K562 (cell line): Measurements from ENCODE around the gene SRRM4. TPM values are rescaled to one million over a fixed set of nuclear protein-coding genes. Genes with fewer than 3 reads are reported as not detected.
A peak's percentile ranks its signal among the peaks of the same experiment; 100 is the strongest.

Source experiments
- MAFG ChIP-seq: fragments of 450-650 bp; conservative IDR thresholded peaks from 2 replicates; pipeline ENCODE4 v1.6.1; 2016; ENCODE audit warnings: missing genetic modification characterization, missing compliant biosample characterization
- MAFK ChIP-seq: IDR thresholded peaks from 2 replicates; pipeline ENCODE4 v1.6.1; 2011; ENCODE audit warnings: low read length, improper control_type of control experiment
- ZFP36 ChIP-seq: fragments of 150-350 bp; IDR thresholded peaks from 2 replicates; pipeline ENCODE4 v1.6.1; 2018; ENCODE audit warnings: low read length, low read depth; ENCODE audit not compliant: partially characterized antibody
- polyA plus RNA-seq, 8 experiments: library from polyadenylated mRNA; depleted of rRNA in 4 of 8; stranded (reverse) in 5 of 8; unstranded in 3 of 8; fragments of >200 nt; fragmentation: Nextera tagmentation in 2 of 8; fragmentation: Illumina TruSeq in 1 of 8; extraction: Ambion mirVana in 2 of 8; extraction: Trizol in 1 of 8; gene quantifications; 2 replicates each; pipeline versions ENCODE4 v1.2.1 to v1.2.3, GENCODE V29; 2011 to 2014; ENCODE audit warnings: inconsistent platforms in 1 of 8, missing spikeins in 1 of 8
- total RNA-seq, 7 experiments: library from RNA; depleted of rRNA in 6 of 7; stranded (reverse); fragments of >200 nt in 6 of 7; fragmentation: Illumina TruSeq in 2 of 7; extraction: Trizol in 2 of 7; gene quantifications; 2 replicates each; pipeline versions ENCODE4 v1.2.1 to v1.2.3, GENCODE V29; 2011 to 2021; ENCODE audit warnings: low replicate concordance in 1 of 7
- TF ChIP-seq, protein P1 (sequence below): fragments of 450-650 bp; IDR thresholded peaks from 2 replicates; pipeline ENCODE4 v1.6.1; 2016; ENCODE audit warnings: low read depth
- TF ChIP-seq, protein P2 (sequence below): fragments of 450-650 bp; formaldehyde crosslinking; IDR thresholded peaks from 2 replicates; pipeline ENCODE4 v1.4.0; 2022; ENCODE audit warnings: mild to moderate bottlenecking, moderate library complexity
- TF ChIP-seq, protein P3 (sequence below): sonication (generic); formaldehyde crosslinking; IDR thresholded peaks from 2 replicates; pipeline ENCODE4 v1.8.0; 2022; ENCODE audit warnings: mild to moderate bottlenecking, missing genetic modification reagents

SRRM4 gene
- total and polyA plus RNA-seq, 9 of the 15 experiments (the other 6 are each of a cell fraction or from before 2014, with no cell fraction given): not detected

DNA sequence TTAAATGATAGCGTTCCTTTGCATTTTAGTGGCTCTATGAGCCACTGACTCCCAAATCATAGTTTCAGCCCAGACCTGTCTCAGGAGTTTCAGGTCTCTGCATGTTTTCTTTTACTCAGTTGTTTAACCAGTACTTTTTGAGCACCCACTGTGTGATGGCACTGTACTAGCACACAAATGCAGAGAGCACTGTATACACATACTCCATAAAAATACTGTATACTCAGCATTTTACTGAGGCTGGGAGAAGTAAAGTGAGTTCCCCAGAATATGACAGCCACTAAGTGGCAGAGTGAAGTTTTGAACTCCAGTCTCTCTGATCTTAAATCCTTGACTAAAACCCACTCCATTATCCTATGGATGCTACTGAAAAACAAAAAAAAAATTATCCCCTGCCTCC is 121.4 kb downstream of the SRRM4 start (continued):
- TF ChIP-seq, protein P1, sequence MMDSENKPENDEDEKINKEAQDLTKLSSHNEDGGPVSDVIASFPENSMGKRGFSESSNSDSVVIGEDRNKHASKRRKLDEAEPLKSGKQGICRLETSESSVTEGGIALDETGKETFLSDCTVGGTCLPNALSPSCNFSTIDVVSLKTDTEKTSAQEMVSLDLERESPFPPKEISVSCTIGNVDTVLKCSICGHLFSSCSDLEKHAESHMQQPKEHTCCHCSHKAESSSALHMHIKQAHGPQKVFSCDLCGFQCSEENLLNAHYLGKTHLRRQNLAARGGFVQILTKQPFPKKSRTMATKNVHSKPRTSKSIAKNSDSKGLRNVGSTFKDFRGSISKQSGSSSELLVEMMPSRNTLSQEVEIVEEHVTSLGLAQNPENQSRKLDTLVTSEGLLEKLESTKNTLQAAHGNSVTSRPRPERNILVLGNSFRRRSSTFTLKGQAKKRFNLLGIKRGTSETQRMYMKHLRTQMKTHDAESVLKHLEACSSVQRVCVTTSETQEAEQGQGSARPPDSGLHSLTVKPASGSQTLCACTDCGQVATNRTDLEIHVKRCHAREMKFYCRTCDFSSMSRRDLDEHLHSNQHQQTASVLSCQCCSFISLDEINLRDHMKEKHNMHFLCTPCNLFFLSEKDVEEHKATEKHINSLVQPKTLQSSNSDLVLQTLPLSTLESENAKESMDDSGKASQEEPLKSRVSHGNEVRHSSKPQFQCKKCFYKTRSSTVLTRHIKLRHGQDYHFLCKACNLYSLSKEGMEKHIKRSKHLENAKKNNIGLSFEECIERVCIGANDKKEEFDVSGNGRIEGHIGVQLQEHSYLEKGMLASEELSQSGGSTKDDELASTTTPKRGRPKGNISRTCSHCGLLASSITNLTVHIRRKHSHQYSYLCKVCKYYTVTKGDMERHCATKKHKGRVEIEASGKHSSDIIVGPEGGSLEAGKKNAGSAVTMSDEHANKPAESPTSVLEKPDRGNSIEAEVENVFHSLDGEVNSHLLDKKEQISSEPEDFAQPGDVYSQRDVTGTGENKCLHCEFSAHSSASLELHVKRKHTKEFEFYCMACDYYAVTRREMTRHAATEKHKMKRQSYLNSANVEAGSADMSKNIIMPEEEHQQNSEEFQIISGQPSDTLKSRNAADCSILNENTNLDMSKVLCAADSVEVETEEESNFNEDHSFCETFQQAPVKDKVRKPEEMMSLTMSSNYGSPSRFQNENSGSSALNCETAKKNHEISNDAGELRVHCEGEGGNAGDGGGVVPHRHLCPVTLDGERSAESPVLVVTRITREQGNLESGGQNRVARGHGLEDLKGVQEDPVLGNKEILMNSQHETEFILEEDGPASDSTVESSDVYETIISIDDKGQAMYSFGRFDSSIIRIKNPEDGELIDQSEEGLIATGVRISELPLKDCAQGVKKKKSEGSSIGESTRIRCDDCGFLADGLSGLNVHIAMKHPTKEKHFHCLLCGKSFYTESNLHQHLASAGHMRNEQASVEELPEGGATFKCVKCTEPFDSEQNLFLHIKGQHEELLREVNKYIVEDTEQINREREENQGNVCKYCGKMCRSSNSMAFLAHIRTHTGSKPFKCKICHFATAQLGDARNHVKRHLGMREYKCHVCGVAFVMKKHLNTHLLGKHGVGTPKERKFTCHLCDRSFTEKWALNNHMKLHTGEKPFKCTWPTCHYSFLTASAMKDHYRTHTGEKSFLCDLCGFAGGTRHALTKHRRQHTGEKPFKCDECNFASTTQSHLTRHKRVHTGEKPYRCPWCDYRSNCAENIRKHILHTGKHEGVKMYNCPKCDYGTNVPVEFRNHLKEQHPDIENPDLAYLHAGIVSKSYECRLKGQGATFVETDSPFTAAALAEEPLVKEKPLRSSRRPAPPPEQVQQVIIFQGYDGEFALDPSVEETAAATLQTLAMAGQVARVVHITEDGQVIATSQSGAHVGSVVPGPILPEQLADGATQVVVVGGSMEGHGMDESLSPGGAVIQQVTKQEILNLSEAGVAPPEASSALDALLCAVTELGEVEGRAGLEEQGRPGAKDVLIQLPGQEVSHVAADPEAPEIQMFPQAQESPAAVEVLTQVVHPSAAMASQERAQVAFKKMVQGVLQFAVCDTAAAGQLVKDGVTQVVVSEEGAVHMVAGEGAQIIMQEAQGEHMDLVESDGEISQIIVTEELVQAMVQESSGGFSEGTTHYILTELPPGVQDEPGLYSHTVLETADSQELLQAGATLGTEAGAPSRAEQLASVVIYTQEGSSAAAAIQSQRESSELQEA: no peak
- TF ChIP-seq, protein P2, sequence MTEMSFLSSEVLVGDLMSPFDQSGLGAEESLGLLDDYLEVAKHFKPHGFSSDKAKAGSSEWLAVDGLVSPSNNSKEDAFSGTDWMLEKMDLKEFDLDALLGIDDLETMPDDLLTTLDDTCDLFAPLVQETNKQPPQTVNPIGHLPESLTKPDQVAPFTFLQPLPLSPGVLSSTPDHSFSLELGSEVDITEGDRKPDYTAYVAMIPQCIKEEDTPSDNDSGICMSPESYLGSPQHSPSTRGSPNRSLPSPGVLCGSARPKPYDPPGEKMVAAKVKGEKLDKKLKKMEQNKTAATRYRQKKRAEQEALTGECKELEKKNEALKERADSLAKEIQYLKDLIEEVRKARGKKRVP (CRISPR knock-in tag): no peak
- TF ChIP-seq ZFP36 (no peak), MAFG (peak; percentile 46), MAFK (peak; percentile 38; the same call in 1 of the 2 replicates)
- TF ChIP-seq, protein P3, sequence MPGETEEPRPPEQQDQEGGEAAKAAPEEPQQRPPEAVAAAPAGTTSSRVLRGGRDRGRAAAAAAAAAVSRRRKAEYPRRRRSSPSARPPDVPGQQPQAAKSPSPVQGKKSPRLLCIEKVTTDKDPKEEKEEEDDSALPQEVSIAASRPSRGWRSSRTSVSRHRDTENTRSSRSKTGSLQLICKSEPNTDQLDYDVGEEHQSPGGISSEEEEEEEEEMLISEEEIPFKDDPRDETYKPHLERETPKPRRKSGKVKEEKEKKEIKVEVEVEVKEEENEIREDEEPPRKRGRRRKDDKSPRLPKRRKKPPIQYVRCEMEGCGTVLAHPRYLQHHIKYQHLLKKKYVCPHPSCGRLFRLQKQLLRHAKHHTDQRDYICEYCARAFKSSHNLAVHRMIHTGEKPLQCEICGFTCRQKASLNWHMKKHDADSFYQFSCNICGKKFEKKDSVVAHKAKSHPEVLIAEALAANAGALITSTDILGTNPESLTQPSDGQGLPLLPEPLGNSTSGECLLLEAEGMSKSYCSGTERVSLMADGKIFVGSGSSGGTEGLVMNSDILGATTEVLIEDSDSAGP (CRISPR knock-in tag): no peak
